ENCODE measurements around the gene UBXN6.

UBXN6 gene

GRCh38 chr19:4493104-4493928 is 35.7 kb upstream of the UBXN6 start:
- DNase-seq = no peak

GRCh38 chr19:4492337-4493103 is 34.9 kb upstream of the UBXN6 start:
- peak in 1 of 5 experiments; percentile 23 for DNase-seq

- DNase-seq = no peak
These were observed 33.9 kb upstream of the UBXN6 start for GRCh38 chr19:4491446-4491845.

GRCh38 chr19:4488496-4488895 is 30.9 kb upstream of the UBXN6 start:
- DNase-seq = no peak

GRCh38 chr19:4487572-4487971 is 30.0 kb upstream of the UBXN6 start:
- no peak for DNase-seq

GRCh38 chr19:4483385-4483784 is 25.8 kb upstream of the UBXN6 start:
- DNase-seq = no peak

- no peak for DNase-seq
These were observed 25.2 kb upstream of the UBXN6 start for GRCh38 chr19:4482721-4483364.

- no peak for DNase-seq
These were observed 19.6 kb upstream of the UBXN6 start for GRCh38 chr19:4477034-4477801.

- peak in 1 of 5 experiments; percentile 40 for DNase-seq
These were observed 17.0 kb upstream of the UBXN6 start for GRCh38 chr19:4474514-4475022.

- no peak for DNase-seq
These were observed 16.3 kb upstream of the UBXN6 start for GRCh38 chr19:4473763-4474513.

GRCh38 chr19:4473011-4473762 is 15.6 kb upstream of the UBXN6 start:
- DNase-seq = no peak

GRCh38 chr19:4472174-4472974 is 14.8 kb upstream of the UBXN6 start, which contains the start of gene HDGFL2:
Gene HDGFL2 (plus strand): TSS chr19:4472297. CDS start chr19:4472351, 54 bp downstream.
- DNase-seq = peak in 1 of 5 experiments; percentile 93

- DNase-seq = peak; percentile 86 to 100 (median 97)
These were observed 14.0 kb upstream of the UBXN6 start for GRCh38 chr19:4471403-4472173.

GRCh38 chr19:4467835-4468234 is 10.2 kb upstream of the UBXN6 start:
- DNase-seq = no peak

GRCh38 chr19:4464815-4465581 is 7.4 kb upstream of the UBXN6 start:
- DNase-seq = no peak

- DNase-seq = peak; percentile 2 to 52 (median 35)
These were observed 546 bp downstream of the UBXN6 start for GRCh38 chr19:4456843-4457653.

GRCh38 chr19:4456476-4456842 is 1.1 kb downstream of the UBXN6 start:
- no peak for DNase-seq

All from T-helper 2 cell (primary cell).